Astrocyte (in vitro differentiated cells and primary cell): ENCODE results near the gene KRTAP5-1. TPM values are rescaled to one million over a fixed set of nuclear protein-coding genes. Genes with fewer than 3 reads are reported as not detected.
A peak's percentile ranks its signal among the peaks of the same experiment; 100 is the strongest.

Experiments used
- DNase-seq: peaks from one replicate; pipeline ENCODE4 v3.0.0-alpha.2; 2010; ENCODE audit warnings: low read depth
- FAIRE-seq: peaks from 2 replicates; lab custom pipeline; 2011; peaks lifted over from hg19 to GRCh38; lab: Jason Lieb, UNC
- H2AFZ ChIP-seq: 2 replicates; pipeline ENCODE4 v1.6.0; 2012; ENCODE audit warnings: low read depth, low read length, inconsistent platforms
- H3K27ac ChIP-seq: 2 replicates; pipeline ENCODE4 v1.5.1; 2011; ENCODE audit warnings: low read depth, low read length, inconsistent platforms
- H3K27me3 ChIP-seq: 2 replicates; pipeline ENCODE4 v1.6.0; 2011; ENCODE audit warnings: low read length, inconsistent platforms; ENCODE audit not compliant: insufficient read depth
- H3K36me3 ChIP-seq: 2 replicates; pipeline ENCODE4 v1.5.1; 2011; ENCODE audit warnings: low read length, inconsistent platforms; ENCODE audit not compliant: insufficient read depth
- H3K4me1 ChIP-seq: 2 replicates; pipeline ENCODE4 v1.5.1; 2011; ENCODE audit warnings: low read length, inconsistent platforms; ENCODE audit not compliant: insufficient read depth
- H3K4me2 ChIP-seq: 2 replicates; pipeline ENCODE4 v1.6.0; 2012; ENCODE audit warnings: low read length, inconsistent platforms
- H3K4me3 ChIP-seq: 2 replicates; pipeline ENCODE4 v1.5.1; 2011; ENCODE audit warnings: low read depth, mild to moderate bottlenecking, low read length, inconsistent platforms; ENCODE audit not compliant: insufficient read depth
- H3K79me2 ChIP-seq: 2 replicates; pipeline ENCODE4 v1.6.0; 2012; ENCODE audit warnings: mild to moderate bottlenecking, low read length, inconsistent platforms; ENCODE audit not compliant: insufficient read depth
- H3K9ac ChIP-seq: 2 replicates; pipeline ENCODE4 v1.6.0; 2012; ENCODE audit warnings: mild to moderate bottlenecking, low read length, inconsistent platforms
- H3K9me3 ChIP-seq: 2 replicates; pipeline ENCODE4 v1.5.1; 2012; ENCODE audit warnings: low read depth, mild to moderate bottlenecking, low read length, inconsistent platforms; ENCODE audit not compliant: insufficient read depth
- H4K20me1 ChIP-seq: 2 replicates; pipeline ENCODE4 v1.6.0; 2012; ENCODE audit warnings: low read length, inconsistent platforms; ENCODE audit not compliant: insufficient read depth
- H3K27ac Mint-ChIP-seq: one replicate; pipeline ENCODE4 v1.8.0; 2021; ENCODE audit warnings: mild to moderate bottlenecking, mixed read lengths; ENCODE audit not compliant: unreplicated experiment
- H3K27me3 Mint-ChIP-seq: one replicate; pipeline ENCODE4 v1.8.0; 2021; ENCODE audit warnings: low read depth, mixed read lengths; ENCODE audit not compliant: unreplicated experiment
- H3K36me3 Mint-ChIP-seq: one replicate; pipeline ENCODE4 v1.8.0; 2021; ENCODE audit warnings: low read depth, mixed read lengths; ENCODE audit not compliant: unreplicated experiment
- H3K4me1 Mint-ChIP-seq: one replicate; pipeline ENCODE4 v1.8.0; 2021; ENCODE audit warnings: low read depth, mixed read lengths; ENCODE audit not compliant: unreplicated experiment
- H3K4me3 Mint-ChIP-seq: one replicate; pipeline ENCODE4 v1.8.0; 2021; ENCODE audit warnings: mild to moderate bottlenecking, moderate library complexity, mixed read lengths; ENCODE audit not compliant: unreplicated experiment
- H3K9me3 Mint-ChIP-seq: one replicate; pipeline ENCODE4 v1.8.0; 2021; ENCODE audit warnings: mild to moderate bottlenecking, mixed read lengths; ENCODE audit not compliant: unreplicated experiment
- EZH2 ChIP-seq: IDR thresholded peaks from 2 replicates; pipeline ENCODE4 v1.6.1; 2012; ENCODE audit warnings: mild to moderate bottlenecking, low read length, inconsistent platforms; ENCODE audit not compliant: insufficient read depth
- total RNA-seq: library from RNA; stranded (reverse); gene quantifications from 2 replicates; pipeline ENCODE4 v1.2.1, GENCODE V29; 2021
- TF ChIP-seq, protein P1 (sequence below): IDR thresholded peaks from 2 replicates; pipeline ENCODE4 v1.5.1; 2011; ENCODE audit warnings: low read depth, mild to moderate bottlenecking, inconsistent platforms, low read length, moderate library complexity; ENCODE audit not compliant: insufficient read depth

Gene KRTAP5-1
- total RNA-seq, 1 donor from 2014 or later: not detected

DNA sequence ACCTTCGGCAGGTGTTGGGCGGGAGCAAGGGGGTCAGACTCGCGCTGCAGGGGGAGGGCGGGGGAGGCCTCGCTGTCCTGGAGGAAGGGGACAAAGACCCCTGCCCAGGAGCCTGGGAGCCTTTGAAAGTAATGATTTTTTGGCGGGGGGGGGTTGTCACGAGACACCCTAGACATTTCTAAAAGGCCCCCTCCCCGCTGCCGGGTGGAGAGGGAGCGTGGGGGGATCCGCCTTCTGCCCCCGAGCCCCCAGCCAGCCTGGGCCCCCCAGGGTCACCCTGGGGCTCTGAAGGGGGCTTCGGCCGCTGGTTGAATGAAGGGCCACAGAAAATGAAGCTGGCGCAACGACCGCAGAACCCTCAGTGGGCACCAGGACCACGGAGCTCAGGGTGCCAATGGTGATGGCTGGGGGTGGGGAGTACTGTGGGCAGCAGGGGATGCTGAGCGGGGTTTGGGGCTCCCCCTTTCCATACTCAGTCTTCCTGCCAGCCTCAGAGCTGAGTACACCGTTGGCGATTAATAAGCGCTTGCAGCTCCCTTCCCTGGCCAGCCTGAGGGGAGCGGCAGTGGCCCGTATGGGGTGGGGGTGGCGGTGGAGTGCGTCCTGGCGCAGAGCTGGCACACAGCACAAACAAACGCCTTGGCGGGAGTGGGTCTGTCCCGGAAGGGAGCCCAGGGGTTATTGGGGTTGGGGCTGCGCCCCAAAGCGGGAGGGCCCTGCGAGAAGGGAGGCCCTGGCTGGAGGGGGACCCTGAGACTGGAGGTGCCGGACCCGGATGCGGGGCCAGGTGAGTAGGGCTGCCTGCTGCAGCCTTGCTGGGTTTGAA lies 11.8 kb downstream of the KRTAP5-1 start:
- H3K4me3 ChIP-seq: peak overlapping the region; percentile 37

DNA sequence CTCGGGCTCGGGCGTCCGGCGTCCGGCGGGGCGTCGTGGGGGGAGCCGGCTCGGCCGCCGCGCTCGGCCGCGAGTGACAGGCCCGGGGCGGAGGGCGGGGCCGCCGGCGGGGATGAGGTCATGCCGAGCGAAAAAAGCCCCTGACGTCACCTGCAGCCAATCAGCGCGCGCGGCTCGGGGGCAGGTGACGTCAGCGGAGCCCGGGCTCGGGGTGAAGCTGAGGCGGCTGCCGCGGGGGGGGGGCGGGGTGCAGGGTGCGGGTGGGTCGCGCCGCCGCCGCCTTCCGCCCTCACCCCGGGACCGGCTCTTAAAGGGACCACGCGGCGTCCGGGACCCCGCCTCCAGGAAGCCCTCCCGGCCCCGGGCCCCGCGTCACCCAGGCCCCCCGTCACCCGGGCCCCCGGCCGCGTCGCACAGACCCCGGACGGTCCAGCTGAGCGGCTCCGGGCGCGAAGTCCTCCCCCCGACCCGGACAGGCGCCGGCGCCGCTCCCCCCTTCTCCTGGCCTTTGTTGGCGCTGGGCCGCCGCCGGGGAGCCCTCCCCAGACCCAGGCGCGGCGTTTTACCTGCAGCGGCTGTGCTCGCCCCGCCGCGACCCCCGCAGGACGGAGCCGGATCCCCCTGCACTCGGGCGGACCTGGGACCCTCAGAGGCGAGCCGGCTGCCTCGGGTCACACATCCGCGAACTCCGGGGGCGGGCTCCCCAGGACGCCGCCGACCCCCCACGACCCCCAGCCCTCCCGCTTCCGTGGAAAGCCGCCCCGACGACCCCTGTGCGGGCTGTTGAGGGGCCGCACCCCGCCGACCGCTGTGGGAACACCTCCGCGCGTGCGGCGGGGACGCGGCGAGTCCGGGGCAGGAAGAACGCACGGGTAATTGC lies 12.6 kb downstream of the KRTAP5-1 start, which contains the start of gene DUSP8:
DUSP8 (minus strand) TSS at position 75 of the 880 bp plus-strand sequence. CDS start 6,445 bp downstream, outside the sequence.
- H4K20me1 ChIP-seq: peaks cover 51% of the 10 kb centered on the region
- peak; percentile 56 for DNase-seq
- peak within 1 kb of the TSS; percentile 56 for H2AFZ ChIP-seq

More for the DNA sequence above, 11.8 kb downstream of the KRTAP5-1 start:
- H3K4me1 Mint-ChIP-seq: peaks cover 5% of the 10 kb centered on the region
- Histone ChIP-seq H3K9me3 (no peaks in the 10 kb centered on the region), H3K4me2 (peak overlapping the region; percentile 81), H2AFZ (no peak overlapping the region), H3K4me1 (no peaks in the 10 kb centered on the region), H3K79me2 (peaks cover 31% of the 10 kb centered on the region), H3K27me3 (peaks cover 14% of the 10 kb centered on the region), H3K9ac (peak overlapping the region; percentile 78), H4K20me1 (peaks cover 42% of the 10 kb centered on the region), H3K27ac (no peak overlapping the region), H3K36me3 (no peaks in the 10 kb centered on the region)
- FAIRE-seq: no peak
- TF ChIP-seq, protein P1, sequence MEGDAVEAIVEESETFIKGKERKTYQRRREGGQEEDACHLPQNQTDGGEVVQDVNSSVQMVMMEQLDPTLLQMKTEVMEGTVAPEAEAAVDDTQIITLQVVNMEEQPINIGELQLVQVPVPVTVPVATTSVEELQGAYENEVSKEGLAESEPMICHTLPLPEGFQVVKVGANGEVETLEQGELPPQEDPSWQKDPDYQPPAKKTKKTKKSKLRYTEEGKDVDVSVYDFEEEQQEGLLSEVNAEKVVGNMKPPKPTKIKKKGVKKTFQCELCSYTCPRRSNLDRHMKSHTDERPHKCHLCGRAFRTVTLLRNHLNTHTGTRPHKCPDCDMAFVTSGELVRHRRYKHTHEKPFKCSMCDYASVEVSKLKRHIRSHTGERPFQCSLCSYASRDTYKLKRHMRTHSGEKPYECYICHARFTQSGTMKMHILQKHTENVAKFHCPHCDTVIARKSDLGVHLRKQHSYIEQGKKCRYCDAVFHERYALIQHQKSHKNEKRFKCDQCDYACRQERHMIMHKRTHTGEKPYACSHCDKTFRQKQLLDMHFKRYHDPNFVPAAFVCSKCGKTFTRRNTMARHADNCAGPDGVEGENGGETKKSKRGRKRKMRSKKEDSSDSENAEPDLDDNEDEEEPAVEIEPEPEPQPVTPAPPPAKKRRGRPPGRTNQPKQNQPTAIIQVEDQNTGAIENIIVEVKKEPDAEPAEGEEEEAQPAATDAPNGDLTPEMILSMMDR: no peak
- no peak for TF ChIP-seq EZH2
- no peak overlapping the region for H3K27ac Mint-ChIP-seq
- peak overlapping the region; percentile 70 for H3K4me3 Mint-ChIP-seq
- peaks cover 6% of the 10 kb centered on the region for H3K36me3 Mint-ChIP-seq
- peaks cover 18% of the 10 kb centered on the region for H3K27me3 Mint-ChIP-seq
- H3K9me3 Mint-ChIP-seq: peaks cover 3% of the 10 kb centered on the region
- no peak for DNase-seq

More for the DNA sequence above, 12.6 kb downstream of the KRTAP5-1 start, which contains the start of gene DUSP8:
- H3K9me3 Mint-ChIP-seq: no peaks in the 10 kb centered on the region
- H3K4me3 ChIP-seq: peak within 1 kb of the TSS; percentile 61
- no peak for FAIRE-seq
- H3K4me1 ChIP-seq: no peaks in the 10 kb centered on the region
- H3K27me3 ChIP-seq: peaks cover 14% of the 10 kb centered on the region
- peaks cover 5% of the 10 kb centered on the region for H3K4me1 Mint-ChIP-seq
- H3K27me3 Mint-ChIP-seq: peaks cover 16% of the 10 kb centered on the region
- TF ChIP-seq, protein P1: no peak
- TF ChIP-seq EZH2: peak; percentile 77
- H3K79me2 ChIP-seq: peaks cover 39% of the 10 kb centered on the region
- no peak within 1 kb of the TSS for H3K4me3 Mint-ChIP-seq
- H3K27ac ChIP-seq: peak within 1 kb of the TSS; percentile 26
- H3K9ac ChIP-seq: peak within 1 kb of the TSS; percentile 87
- no peaks in the 10 kb centered on the region for H3K9me3 ChIP-seq
- no peak within 1 kb of the TSS for H3K27ac Mint-ChIP-seq
- no peaks in the 10 kb centered on the region for H3K36me3 ChIP-seq
- peaks cover 3% of the 10 kb centered on the region for H3K36me3 Mint-ChIP-seq
- H3K4me2 ChIP-seq: peak within 1 kb of the TSS; percentile 89
